HFF-Myc (cell line): ENCODE results near the gene NSMF.
"Not testable (repeated sequence)": the region's sequence is repeated elsewhere in the genome, so short reads cannot be mapped to it uniquely, and the experiment has no call there.

ENCODE experiments used
- DNase-seq: peaks from one replicate; pipeline ENCODE4 v3.0.0-alpha.2; 2011; ENCODE audit warnings: low read depth; ENCODE audit errors: extremely low read depth
- H3K4me3 ChIP-seq: replicated peaks from 2 replicates; pipeline ENCODE4 v1.5.1; 2011; ENCODE audit warnings: low read depth, mild to moderate bottlenecking, control low read depth, low read length
- TF ChIP-seq, protein P1 (sequence below): IDR thresholded peaks from 2 replicates; pipeline ENCODE4 v1.5.1; 2012; ENCODE audit warnings: mild to moderate bottlenecking, low read depth, low read length, control low read depth; ENCODE audit errors: missing control alignments

Gene NSMF

GRCh38 chr9:137452006-137452760, 7.0 kb downstream of the NSMF start:
- H3K4me3 ChIP-seq, result no peak overlapping the region
- DNase-seq, result no peak
- TF ChIP-seq, protein P1, sequence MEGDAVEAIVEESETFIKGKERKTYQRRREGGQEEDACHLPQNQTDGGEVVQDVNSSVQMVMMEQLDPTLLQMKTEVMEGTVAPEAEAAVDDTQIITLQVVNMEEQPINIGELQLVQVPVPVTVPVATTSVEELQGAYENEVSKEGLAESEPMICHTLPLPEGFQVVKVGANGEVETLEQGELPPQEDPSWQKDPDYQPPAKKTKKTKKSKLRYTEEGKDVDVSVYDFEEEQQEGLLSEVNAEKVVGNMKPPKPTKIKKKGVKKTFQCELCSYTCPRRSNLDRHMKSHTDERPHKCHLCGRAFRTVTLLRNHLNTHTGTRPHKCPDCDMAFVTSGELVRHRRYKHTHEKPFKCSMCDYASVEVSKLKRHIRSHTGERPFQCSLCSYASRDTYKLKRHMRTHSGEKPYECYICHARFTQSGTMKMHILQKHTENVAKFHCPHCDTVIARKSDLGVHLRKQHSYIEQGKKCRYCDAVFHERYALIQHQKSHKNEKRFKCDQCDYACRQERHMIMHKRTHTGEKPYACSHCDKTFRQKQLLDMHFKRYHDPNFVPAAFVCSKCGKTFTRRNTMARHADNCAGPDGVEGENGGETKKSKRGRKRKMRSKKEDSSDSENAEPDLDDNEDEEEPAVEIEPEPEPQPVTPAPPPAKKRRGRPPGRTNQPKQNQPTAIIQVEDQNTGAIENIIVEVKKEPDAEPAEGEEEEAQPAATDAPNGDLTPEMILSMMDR, result no peak

GRCh38 chr9:137451264-137452005, 7.7 kb downstream of the NSMF start:
- not testable (repeated sequence) for H3K4me3 ChIP-seq

DNA sequence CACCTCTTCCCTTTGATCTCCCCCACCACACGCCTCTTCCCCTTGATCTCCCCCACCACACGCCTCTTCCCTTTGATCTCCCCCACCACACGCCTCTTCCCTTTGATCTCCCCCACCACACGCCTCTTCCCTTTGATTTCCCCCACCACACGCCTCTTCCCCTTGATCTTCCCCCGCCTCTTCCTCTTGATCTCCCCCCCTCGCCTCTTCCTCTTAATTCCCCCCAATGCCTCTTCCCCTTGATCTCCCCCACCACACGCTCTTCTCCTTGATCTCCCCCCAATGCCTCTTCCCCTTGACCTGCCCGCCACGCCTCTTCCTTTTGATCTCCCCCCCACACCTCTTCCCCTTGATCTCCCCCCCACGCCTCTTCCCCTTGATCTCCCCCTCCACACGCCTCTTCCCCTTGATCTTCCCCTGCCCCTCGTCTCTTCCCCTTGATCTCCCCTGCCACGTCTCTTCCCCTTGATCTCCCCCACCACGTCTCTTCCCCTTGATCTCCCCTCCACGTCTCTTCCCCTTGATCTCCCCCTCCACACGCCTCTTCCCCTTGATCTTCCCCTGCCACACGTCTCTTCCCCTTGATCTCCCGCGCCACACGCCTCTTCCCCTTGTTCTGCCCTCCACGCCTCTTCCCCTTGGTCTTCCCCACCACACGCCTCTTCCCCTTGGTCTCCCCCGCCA, 8.5 kb downstream of the NSMF start:
- H3K4me3 ChIP-seq, DNase-seq: not testable (repeated sequence)

More at GRCh38 chr9:137451264-137452005, 7.7 kb downstream of the NSMF start:
- DNase-seq, result not testable (repeated sequence)

DNA sequence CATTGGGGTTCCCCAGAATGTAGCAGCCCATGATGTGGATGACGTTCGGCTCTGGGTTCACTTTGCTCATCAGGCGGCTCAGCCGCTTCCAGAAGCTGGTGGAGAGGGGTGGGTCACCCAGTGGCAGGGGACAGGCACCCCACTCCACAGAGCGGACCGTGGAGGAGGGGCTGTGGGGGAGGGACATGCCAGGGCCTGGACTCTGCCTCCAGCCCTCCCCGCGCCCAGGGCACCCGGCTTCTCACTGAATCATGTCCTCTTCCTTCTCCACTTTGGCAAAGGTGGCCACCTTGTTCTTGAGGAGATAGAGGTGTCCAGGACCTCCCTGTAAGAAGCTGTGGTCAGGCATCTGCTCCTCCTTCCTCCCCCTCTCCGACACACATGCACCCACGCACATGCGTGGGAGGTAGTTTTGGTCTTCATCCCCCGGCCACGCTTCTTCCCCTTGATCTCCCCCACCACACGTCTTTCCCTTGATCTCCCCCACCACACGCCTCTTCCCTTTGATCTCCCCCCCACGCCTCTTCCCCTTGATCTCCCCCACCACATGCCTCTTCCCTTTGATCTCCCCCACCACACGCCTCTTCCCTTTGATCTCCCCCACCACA, 9.1 kb downstream of the NSMF start:
- DNase-seq, result no peak
- H3K4me3 ChIP-seq, result no peak overlapping the region
- TF ChIP-seq, protein P1, result no peak

GRCh38 chr9:137449081-137449844, 9.9 kb downstream of the NSMF start:
- TF ChIP-seq, protein P1, result no peak
- no peak overlapping the region for H3K4me3 ChIP-seq
- no peak for DNase-seq

- no peak overlapping the region for H3K4me3 ChIP-seq
- TF ChIP-seq, protein P1, result no peak
- DNase-seq, result no peak
These were observed 10.6 kb downstream of the NSMF start for GRCh38 chr9:137448602-137448962.
